Measurements from ENCODE around the gene YAP1. TPM values are rescaled to one million over a fixed set of nuclear protein-coding genes. Genes with fewer than 3 reads are reported as not detected.

Gene YAP1
- polyA plus RNA-seq, 3 donors = not detected

DNA sequence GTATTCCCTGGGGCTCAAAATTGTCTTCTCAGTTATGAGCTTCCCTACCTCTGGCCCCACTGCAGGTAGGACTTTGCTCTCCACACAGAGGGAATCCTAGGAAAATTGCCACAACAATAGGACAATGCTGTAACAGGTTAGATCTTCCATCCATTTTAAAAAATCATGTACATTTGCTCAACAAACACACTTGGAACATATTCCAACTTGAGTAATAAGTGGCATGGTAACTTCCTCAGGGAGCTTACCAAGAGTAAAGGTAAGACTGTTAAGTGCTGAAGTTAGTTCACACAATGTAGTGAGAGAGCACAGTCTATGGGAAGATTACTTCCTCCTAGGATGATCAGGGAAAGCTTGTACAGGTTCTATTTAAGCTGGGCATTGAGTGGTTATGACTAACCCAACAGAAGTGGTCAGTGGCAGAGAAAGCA, 128.2 kb downstream of the YAP1 start:
- Histone ChIP-seq H4K20me1 (ENCODE audit: insufficient read depth, low read length) (no peaks in the 10 kb centered on the region), H3K79me2 (ENCODE audit: insufficient read depth, low read length) (no peaks in the 10 kb centered on the region), H3K4me1 (ENCODE audit: control insufficient read depth in 1 of 2, insufficient read depth in 2 of 2, low read length in 2 of 2) (no peaks in the 10 kb centered on the region), H3K4me2 (replicated peaks; ENCODE audit: extremely low read depth, low read length, poor library complexity, severe bottlenecking) (no peak overlapping the region), H3K27ac (ENCODE audit: low read depth in 1 of 2, low read length in 2 of 2) (no peak overlapping the region), H3K4me3 (replicated peaks in 1 of 3; ENCODE audit: low read depth in 2 of 3, low read length in 3 of 3) (no peak overlapping the region), H3K27me3 (ENCODE audit: control insufficient read depth in 2 of 2, insufficient read depth in 2 of 2, low read length in 2 of 2) (peaks cover 0 to 8% of the 10 kb centered on the region in 2 donors), H3K36me3 (replicated peaks in 1 of 2; ENCODE audit: control insufficient read depth in 1 of 2, insufficient read depth in 2 of 2, low read length in 2 of 2) (no peaks in the 10 kb centered on the region), H3K9me3 (replicated peaks in 1 of 2; ENCODE audit: control insufficient read depth in 1 of 2, insufficient read depth in 1 of 2, low read length in 2 of 2) (no peaks in the 10 kb centered on the region), H3K9ac (ENCODE audit: insufficient read depth, low read length, poor library complexity, severe bottlenecking) (no peak overlapping the region), H2AFZ (ENCODE audit: insufficient read depth, low read depth, low read length, poor library complexity, severe bottlenecking) (no peak overlapping the region)
- TF ChIP-seq, protein P1, sequence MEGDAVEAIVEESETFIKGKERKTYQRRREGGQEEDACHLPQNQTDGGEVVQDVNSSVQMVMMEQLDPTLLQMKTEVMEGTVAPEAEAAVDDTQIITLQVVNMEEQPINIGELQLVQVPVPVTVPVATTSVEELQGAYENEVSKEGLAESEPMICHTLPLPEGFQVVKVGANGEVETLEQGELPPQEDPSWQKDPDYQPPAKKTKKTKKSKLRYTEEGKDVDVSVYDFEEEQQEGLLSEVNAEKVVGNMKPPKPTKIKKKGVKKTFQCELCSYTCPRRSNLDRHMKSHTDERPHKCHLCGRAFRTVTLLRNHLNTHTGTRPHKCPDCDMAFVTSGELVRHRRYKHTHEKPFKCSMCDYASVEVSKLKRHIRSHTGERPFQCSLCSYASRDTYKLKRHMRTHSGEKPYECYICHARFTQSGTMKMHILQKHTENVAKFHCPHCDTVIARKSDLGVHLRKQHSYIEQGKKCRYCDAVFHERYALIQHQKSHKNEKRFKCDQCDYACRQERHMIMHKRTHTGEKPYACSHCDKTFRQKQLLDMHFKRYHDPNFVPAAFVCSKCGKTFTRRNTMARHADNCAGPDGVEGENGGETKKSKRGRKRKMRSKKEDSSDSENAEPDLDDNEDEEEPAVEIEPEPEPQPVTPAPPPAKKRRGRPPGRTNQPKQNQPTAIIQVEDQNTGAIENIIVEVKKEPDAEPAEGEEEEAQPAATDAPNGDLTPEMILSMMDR (IDR thresholded peaks at IDR 0.05) = no peak
- H3K27me3 Mint-ChIP-seq (ENCODE audit: low read depth in 3 of 3) = peaks cover 4 to 25% (median 15%) of the 10 kb centered on the region in 3 donors
- no peaks in the 10 kb centered on the region for H3K36me3 Mint-ChIP-seq
- intact Hi-C loops (cut with micrococcal nuclease) = no loop called here
- no peak overlapping the region for H3K27ac Mint-ChIP-seq
- no peak overlapping the region for H3K4me3 Mint-ChIP-seq
- H3K4me1 Mint-ChIP-seq = no peaks in the 10 kb centered on the region
- peaks cover 0 to 5% (median 0%) of the 10 kb centered on the region in 7 donors for H3K9me3 Mint-ChIP-seq
- DNase-seq = no peak

DNA sequence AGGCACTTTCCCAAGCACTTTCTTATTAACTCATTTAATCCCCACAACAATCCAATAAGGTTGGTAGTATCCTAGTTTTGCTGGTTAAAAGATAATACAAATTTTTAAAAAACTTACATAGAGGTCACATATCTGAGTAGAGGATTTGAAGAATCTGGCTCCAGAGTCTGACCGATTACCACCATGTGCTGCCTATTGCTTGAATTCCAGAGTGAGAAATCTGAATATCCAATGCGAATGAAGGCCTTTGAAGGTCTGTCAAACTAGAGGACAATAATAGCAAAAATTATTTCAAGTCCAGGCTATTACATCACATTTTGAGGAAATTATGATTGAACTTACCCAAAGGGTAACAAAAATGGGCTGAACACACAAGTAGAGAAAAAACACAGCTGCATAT, 129.2 kb downstream of the YAP1 start:
- intact Hi-C loops (cut with micrococcal nuclease) = no loop called here
- H3K9me3 Mint-ChIP-seq = peaks cover 0 to 5% (median 0%) of the 10 kb centered on the region in 7 donors
- TF ChIP-seq, protein P1 (IDR thresholded peaks at IDR 0.05) = no peak

More for the DNA sequence above, 129.2 kb downstream of the YAP1 start:
- no peak overlapping the region for H3K4me3 Mint-ChIP-seq
- 94% methylated on average over 2 of the region's 2 CpGs for WGBS (ENCODE audit: insufficient coverage)
- H3K79me2 ChIP-seq (ENCODE audit: insufficient read depth, low read length) = no peaks in the 10 kb centered on the region
- no peaks in the 10 kb centered on the region for H3K4me1 ChIP-seq (ENCODE audit: control insufficient read depth in 1 of 2, insufficient read depth in 2 of 2, low read length in 2 of 2)
- H3K27me3 Mint-ChIP-seq (ENCODE audit: low read depth in 3 of 3) = peaks cover 4 to 26% (median 14%) of the 10 kb centered on the region in 3 donors
- no peak overlapping the region for H3K9ac ChIP-seq (ENCODE audit: insufficient read depth, low read length, poor library complexity, severe bottlenecking)
- no peaks in the 10 kb centered on the region for H3K36me3 ChIP-seq (replicated peaks in 1 of 2; ENCODE audit: control insufficient read depth in 1 of 2, insufficient read depth in 2 of 2, low read length in 2 of 2)
- H3K4me3 ChIP-seq (replicated peaks in 1 of 3; ENCODE audit: low read depth in 2 of 3, low read length in 3 of 3) = no peak overlapping the region
- H3K27ac Mint-ChIP-seq = no peak overlapping the region
- H4K20me1 ChIP-seq (ENCODE audit: insufficient read depth, low read length) = no peaks in the 10 kb centered on the region
- H3K36me3 Mint-ChIP-seq = no peaks in the 10 kb centered on the region
- no peaks in the 10 kb centered on the region for H3K9me3 ChIP-seq (replicated peaks in 1 of 2; ENCODE audit: control insufficient read depth in 1 of 2, insufficient read depth in 1 of 2, low read length in 2 of 2)
- no peak for DNase-seq
- H2AFZ ChIP-seq (ENCODE audit: insufficient read depth, low read depth, low read length, poor library complexity, severe bottlenecking) = no peak overlapping the region
- H3K4me1 Mint-ChIP-seq = no peaks in the 10 kb centered on the region
- H3K4me2 ChIP-seq (replicated peaks; ENCODE audit: extremely low read depth, low read length, poor library complexity, severe bottlenecking) = no peak overlapping the region
- H3K27ac ChIP-seq (ENCODE audit: low read depth in 1 of 2, low read length in 2 of 2) = no peak overlapping the region
- peaks cover 0 to 8% of the 10 kb centered on the region in 2 donors for H3K27me3 ChIP-seq (ENCODE audit: control insufficient read depth in 2 of 2, insufficient read depth in 2 of 2, low read length in 2 of 2)

Data from CD14-positive monocyte (primary cell).